ENCODE measurements around the gene SLC38A4. TPM values are rescaled to one million over a fixed set of nuclear protein-coding genes. Genes with fewer than 3 reads are reported as not detected.

Gene SLC38A4
- total and polyA plus RNA-seq, 5 donors from 2014 or later: not detected

GRCh38 chr12:46722394-46723185, 103.2 kb downstream of the SLC38A4 start:
- no peaks in the 10 kb centered on the region for H3K36me3 ChIP-seq (ENCODE audit: control insufficient read depth, insufficient read depth, low read length)
- peaks cover 3% of the 10 kb centered on the region for H3K27me3 ChIP-seq (ENCODE audit: control insufficient read depth, insufficient read depth, low read length)
- no peak overlapping the region for H3K27ac Mint-ChIP-seq
- no peak overlapping the region for H3K4me3 ChIP-seq (ENCODE audit: low read depth, low read length)
- H3K4me1 Mint-ChIP-seq: no peaks in the 10 kb centered on the region
- no peaks in the 10 kb centered on the region for H3K9me3 ChIP-seq (ENCODE audit: control insufficient read depth in 2 of 2, low read length in 2 of 2)
- H3K27me3 Mint-ChIP-seq: peaks cover 6% of the 10 kb centered on the region
- H3K27ac ChIP-seq (ENCODE audit: insufficient read depth, low read length, poor library complexity, severe bottlenecking): no peak overlapping the region
- H3K4me1 ChIP-seq (ENCODE audit: control insufficient read depth, insufficient read depth, low read length, poor library complexity, severe bottlenecking): no peaks in the 10 kb centered on the region
- no peak for ATAC-seq (ENCODE audit: low read depth in 2 of 2)
- no peak for DNase-seq
- H3K9me3 Mint-ChIP-seq: peaks cover 0 to 5% (median 2%) of the 10 kb centered on the region in 7 donors
- no peaks in the 10 kb centered on the region for H3K36me3 Mint-ChIP-seq
- H3K4me3 Mint-ChIP-seq: no peak overlapping the region

GRCh38 chr12:46718495-46718894, 107.3 kb downstream of the SLC38A4 start:
- H3K27me3 ChIP-seq (ENCODE audit: control insufficient read depth, insufficient read depth, low read length): peaks cover 8% of the 10 kb centered on the region
- no peak overlapping the region for H3K4me3 ChIP-seq (ENCODE audit: low read depth, low read length)
- H3K9me3 ChIP-seq (ENCODE audit: control insufficient read depth in 2 of 2, low read length in 2 of 2): no peaks in the 10 kb centered on the region
- Mint-ChIP-seq H3K4me3 (no peak overlapping the region), H3K27me3 (peaks cover 6% of the 10 kb centered on the region), H3K4me1 (no peaks in the 10 kb centered on the region), H3K9me3 (peaks cover 0 to 8% (median 3%) of the 10 kb centered on the region in 7 donors), H3K36me3 (no peaks in the 10 kb centered on the region), H3K27ac (no peak overlapping the region)
- DNase-seq (no peak), ATAC-seq (ENCODE audit: low read depth in 2 of 2) (no peak)
- H3K36me3 ChIP-seq (ENCODE audit: control insufficient read depth, insufficient read depth, low read length): no peaks in the 10 kb centered on the region
- H3K4me1 ChIP-seq (ENCODE audit: control insufficient read depth, insufficient read depth, low read length, poor library complexity, severe bottlenecking): no peaks in the 10 kb centered on the region
- H3K27ac ChIP-seq (ENCODE audit: insufficient read depth, low read length, poor library complexity, severe bottlenecking): no peak overlapping the region

GRCh38 chr12:46717868-46718267, 107.9 kb downstream of the SLC38A4 start:
- peaks cover 6% of the 10 kb centered on the region for H3K27me3 Mint-ChIP-seq
- Histone ChIP-seq H3K27me3 (ENCODE audit: control insufficient read depth, insufficient read depth, low read length) (peaks cover 8% of the 10 kb centered on the region), H3K36me3 (ENCODE audit: control insufficient read depth, insufficient read depth, low read length) (no peaks in the 10 kb centered on the region), H3K4me3 (ENCODE audit: low read depth, low read length) (no peak overlapping the region), H3K27ac (ENCODE audit: insufficient read depth, low read length, poor library complexity, severe bottlenecking) (no peak overlapping the region), H3K4me1 (ENCODE audit: control insufficient read depth, insufficient read depth, low read length, poor library complexity, severe bottlenecking) (no peaks in the 10 kb centered on the region), H3K9me3 (ENCODE audit: control insufficient read depth in 2 of 2, low read length in 2 of 2) (no peaks in the 10 kb centered on the region)
- H3K9me3 Mint-ChIP-seq: peaks cover 0 to 8% (median 3%) of the 10 kb centered on the region in 7 donors
- DNase-seq (no peak), ATAC-seq (ENCODE audit: low read depth in 2 of 2) (no peak)
- no peaks in the 10 kb centered on the region for H3K36me3 Mint-ChIP-seq
- H3K27ac Mint-ChIP-seq: no peak overlapping the region
- H3K4me3 Mint-ChIP-seq: no peak overlapping the region
- H3K4me1 Mint-ChIP-seq: no peaks in the 10 kb centered on the region

GRCh38 chr12:46717159-46717558, 108.6 kb downstream of the SLC38A4 start:
- H3K4me3 Mint-ChIP-seq: no peak overlapping the region
- Histone ChIP-seq H3K4me3 (ENCODE audit: low read depth, low read length) (no peak overlapping the region), H3K36me3 (ENCODE audit: control insufficient read depth, insufficient read depth, low read length) (no peaks in the 10 kb centered on the region), H3K27ac (ENCODE audit: insufficient read depth, low read length, poor library complexity, severe bottlenecking) (no peak overlapping the region), H3K27me3 (ENCODE audit: control insufficient read depth, insufficient read depth, low read length) (peaks cover 5% of the 10 kb centered on the region), H3K4me1 (ENCODE audit: control insufficient read depth, insufficient read depth, low read length, poor library complexity, severe bottlenecking) (no peaks in the 10 kb centered on the region), H3K9me3 (ENCODE audit: control insufficient read depth in 2 of 2, low read length in 2 of 2) (no peaks in the 10 kb centered on the region)
- no peaks in the 10 kb centered on the region for H3K4me1 Mint-ChIP-seq
- no peak for ATAC-seq (ENCODE audit: low read depth in 2 of 2)
- no peaks in the 10 kb centered on the region for H3K36me3 Mint-ChIP-seq
- no peak overlapping the region for H3K27ac Mint-ChIP-seq
- H3K27me3 Mint-ChIP-seq: peaks cover 6% of the 10 kb centered on the region
- peaks cover 0 to 8% (median 3%) of the 10 kb centered on the region in 7 donors for H3K9me3 Mint-ChIP-seq
- DNase-seq: no peak

Data from CD4-positive, CD25-positive, alpha-beta regulatory T cell (primary cell).